Astrocyte (in vitro differentiated cells and primary cell): ENCODE data around the gene PATL2.

Source experiments
- CTCF ChIP-seq: IDR thresholded peaks from 2 replicates; pipeline ENCODE4 v1.5.1; 2011; ENCODE audit warnings: low read depth, mild to moderate bottlenecking, inconsistent platforms, low read length, moderate library complexity; ENCODE audit not compliant: insufficient read depth
- EZH2 ChIP-seq: IDR thresholded peaks from 2 replicates; pipeline ENCODE4 v1.6.1; 2012; ENCODE audit warnings: mild to moderate bottlenecking, low read length, inconsistent platforms; ENCODE audit not compliant: insufficient read depth

- TF ChIP-seq CTCF (no peak), EZH2 (no peak)
Measured at GRCh38 chr15:44654858-44655257, 56.3 kb downstream of the PATL2 start.
